ENCODE data around the gene SCD. TPM values are rescaled to one million over a fixed set of nuclear protein-coding genes. Genes with fewer than 3 reads are reported as not detected.

SCD gene
- total RNA-seq, 1 donor from 2014 or later, result 24.9 TPM

DNA sequence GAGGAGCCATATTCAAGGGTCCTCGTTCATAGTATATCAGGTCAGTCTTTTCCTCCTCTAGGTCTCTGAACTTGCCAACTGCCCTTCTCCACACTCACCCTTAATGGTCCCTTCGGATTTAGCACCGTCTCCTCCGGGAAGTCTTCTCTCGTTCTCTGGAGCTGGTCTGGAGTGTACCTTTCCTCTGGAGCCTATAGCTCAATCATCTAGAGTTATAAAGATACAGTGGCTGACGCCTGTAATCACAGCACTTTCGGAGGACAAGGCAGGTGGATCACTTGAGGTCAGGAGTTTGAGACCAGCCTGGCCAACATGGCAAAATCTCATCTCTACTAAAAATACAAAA lies 4.4 kb upstream of the SCD start:
- ChIA-PET CTCF (interaction anchor here (0.9 to 2.0 kb wide), 3 partner anchors 90 to 176 kb away, joined by 4 to 9 read pairs (median 5); no protein-coding TSS in a partner anchor), POLR2A (interaction anchor here (0.6 to 0.7 kb wide), 2 partner anchors 81 to 157 kb away, joined by 3 to 13 read pairs; no protein-coding TSS in a partner anchor)
- Mint-ChIP-seq H3K4me1 (peaks cover 39% of the 10 kb centered on the region), H3K4me3 (no peak overlapping the region), H3K27me3 (no peaks in the 10 kb centered on the region), H3K36me3 (ENCODE audit: low read depth) (peaks cover 2% of the 10 kb centered on the region), H3K27ac (peak overlapping the region; percentile 30), H3K9me3 (no peaks in the 10 kb centered on the region)
- ATAC-seq (ENCODE audit: low read depth), result no peak
- TF ChIP-seq, protein P1, sequence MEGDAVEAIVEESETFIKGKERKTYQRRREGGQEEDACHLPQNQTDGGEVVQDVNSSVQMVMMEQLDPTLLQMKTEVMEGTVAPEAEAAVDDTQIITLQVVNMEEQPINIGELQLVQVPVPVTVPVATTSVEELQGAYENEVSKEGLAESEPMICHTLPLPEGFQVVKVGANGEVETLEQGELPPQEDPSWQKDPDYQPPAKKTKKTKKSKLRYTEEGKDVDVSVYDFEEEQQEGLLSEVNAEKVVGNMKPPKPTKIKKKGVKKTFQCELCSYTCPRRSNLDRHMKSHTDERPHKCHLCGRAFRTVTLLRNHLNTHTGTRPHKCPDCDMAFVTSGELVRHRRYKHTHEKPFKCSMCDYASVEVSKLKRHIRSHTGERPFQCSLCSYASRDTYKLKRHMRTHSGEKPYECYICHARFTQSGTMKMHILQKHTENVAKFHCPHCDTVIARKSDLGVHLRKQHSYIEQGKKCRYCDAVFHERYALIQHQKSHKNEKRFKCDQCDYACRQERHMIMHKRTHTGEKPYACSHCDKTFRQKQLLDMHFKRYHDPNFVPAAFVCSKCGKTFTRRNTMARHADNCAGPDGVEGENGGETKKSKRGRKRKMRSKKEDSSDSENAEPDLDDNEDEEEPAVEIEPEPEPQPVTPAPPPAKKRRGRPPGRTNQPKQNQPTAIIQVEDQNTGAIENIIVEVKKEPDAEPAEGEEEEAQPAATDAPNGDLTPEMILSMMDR (IDR thresholded peaks at IDR 0.05), result no peak
- DNase-seq, result no peak
- intact Hi-C loops (cut with micrococcal nuclease), result loop anchor here (1.0 kb wide), 1 partner anchor 91 kb away; no protein-coding TSS in a partner anchor

DNA sequence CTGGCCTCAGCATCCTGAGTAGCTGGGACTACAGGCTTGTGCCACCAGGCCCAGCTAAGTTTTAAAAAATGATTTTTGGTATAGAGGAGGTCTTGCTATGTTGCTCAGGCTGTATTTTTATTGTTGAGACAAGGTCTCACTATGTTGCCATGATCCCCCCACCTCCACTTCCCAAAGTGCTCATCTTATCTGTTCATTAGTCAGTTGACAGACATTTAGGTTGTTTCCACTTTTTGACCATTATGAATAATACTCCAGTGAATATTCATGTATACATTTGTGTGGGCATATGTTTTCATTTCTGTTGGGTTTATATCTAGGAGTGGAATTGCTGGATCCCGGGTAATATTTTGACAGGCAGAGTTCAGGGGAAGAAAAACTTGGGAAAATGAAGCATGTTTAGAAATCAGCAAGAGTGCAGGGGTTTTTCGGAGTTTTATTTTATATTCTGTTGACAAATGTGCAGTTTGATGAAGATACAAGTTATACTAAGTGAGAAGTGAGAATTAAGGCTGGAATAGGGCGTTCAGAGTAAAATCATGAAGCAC lies 2.7 kb upstream of the SCD start:
- ChIA-PET POLR2A (interaction anchor here (0.7 to 1.8 kb wide), 2 partner anchors 69 to 88 kb away, joined by 4 to 8 read pairs; no protein-coding TSS in a partner anchor), CTCF (interaction anchor here (0.8 to 1.7 kb wide), 2 partner anchors 9 to 89 kb away, joined by 3 to 7 read pairs; no protein-coding TSS in a partner anchor)
- TF ChIP-seq, protein P1 (IDR thresholded peaks at IDR 0.05), result no peak
- Mint-ChIP-seq H3K27ac (no peak overlapping the region), H3K36me3 (ENCODE audit: low read depth) (peaks cover 11% of the 10 kb centered on the region), H3K4me1 (peaks cover 33% of the 10 kb centered on the region), H3K4me3 (no peak overlapping the region), H3K9me3 (no peaks in the 10 kb centered on the region), H3K27me3 (peaks cover 3% of the 10 kb centered on the region)
- intact Hi-C loops (cut with micrococcal nuclease), result no loop called here
- no peak for DNase-seq
- no peak for ATAC-seq (ENCODE audit: low read depth)

DNA sequence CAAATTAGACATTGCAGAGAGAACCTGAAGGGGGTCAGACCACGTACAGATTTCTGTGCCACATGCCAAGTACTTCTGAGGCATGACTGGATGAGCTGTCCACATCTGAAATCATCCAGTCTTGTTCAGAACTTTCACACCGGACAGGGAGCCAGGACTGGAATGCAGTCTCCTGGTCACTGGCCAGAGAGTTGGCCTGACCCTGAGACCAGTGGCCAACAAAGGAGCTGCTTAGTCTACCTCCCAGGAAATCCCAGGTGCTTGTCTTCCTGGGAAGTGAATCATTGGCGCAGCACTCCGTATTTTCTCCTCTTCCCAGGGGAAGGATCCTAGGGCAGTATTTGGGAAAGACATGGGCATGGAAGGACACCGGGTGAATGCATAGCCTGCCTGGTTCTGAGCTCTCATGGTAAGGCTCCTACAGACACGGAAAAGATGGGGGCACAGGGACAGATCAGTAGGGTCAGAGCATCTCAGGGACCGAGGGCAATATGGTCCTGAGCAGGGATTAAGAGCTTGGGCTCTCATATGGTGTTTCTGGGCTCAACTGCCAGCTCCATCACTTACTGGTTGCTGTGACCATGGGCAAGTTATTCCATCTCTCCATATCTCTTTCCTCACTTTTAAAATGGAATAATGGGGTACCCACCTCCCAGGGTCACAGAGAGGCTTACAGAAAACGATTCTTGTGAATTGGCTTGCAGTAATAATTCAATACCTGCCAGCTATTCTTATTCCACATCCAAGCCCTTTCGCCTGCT lies 1.3 kb upstream of the SCD start:
- peak overlapping the region; percentile 89 for H3K4me3 Mint-ChIP-seq
- no peak for ATAC-seq (ENCODE audit: low read depth)
- H3K36me3 Mint-ChIP-seq (ENCODE audit: low read depth), result peaks cover 21% of the 10 kb centered on the region
- peaks cover 3% of the 10 kb centered on the region for H3K27me3 Mint-ChIP-seq
- TF ChIP-seq, protein P1 (IDR thresholded peaks at IDR 0.05), result no peak
- ChIA-PET CTCF (interaction anchor here (1.9 kb wide), 1 partner anchor 87 kb away, joined by 7 read pairs; no protein-coding TSS in a partner anchor), POLR2A (interaction anchor here (0.9 to 3.4 kb wide), 7 partner anchors 19 to 173 kb away, joined by 3 to 22 read pairs (median 8); partner anchors contain the start of gene BLOC1S2)
- no peaks in the 10 kb centered on the region for H3K9me3 Mint-ChIP-seq
- H3K27ac Mint-ChIP-seq, result peak overlapping the region; percentile 61
- peaks cover 22% of the 10 kb centered on the region for H3K4me1 Mint-ChIP-seq
- no peak for DNase-seq
- intact Hi-C loops (cut with micrococcal nuclease), result loop anchor here (2.0 kb wide), 2 partner anchors 59 to 135 kb away; partner anchors contain the start of gene BLOC1S2

DNA sequence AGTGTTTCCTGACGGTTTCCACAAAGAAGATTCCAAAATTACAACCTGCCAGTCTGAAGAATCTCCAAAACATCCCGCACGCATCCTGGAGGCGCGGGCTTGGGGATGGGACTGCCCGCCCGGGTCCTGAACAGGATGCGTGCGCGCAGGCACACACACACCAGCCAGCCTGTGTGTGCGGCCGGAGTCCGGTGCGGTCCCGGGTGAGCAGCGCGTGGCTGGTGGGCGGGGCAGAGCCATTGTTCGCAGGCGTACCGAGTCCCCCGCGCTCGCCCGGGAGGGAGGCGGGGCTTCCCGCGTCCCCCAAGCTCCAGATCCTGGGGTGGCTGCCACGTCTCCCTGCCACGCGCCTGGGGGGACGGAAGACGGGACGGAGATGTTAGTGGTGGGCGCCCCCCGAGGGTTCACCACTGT lies 675 bp upstream of the SCD start:
- Mint-ChIP-seq H3K27ac (peak overlapping the region; percentile 61), H3K9me3 (no peaks in the 10 kb centered on the region), H3K4me3 (peak overlapping the region; percentile 89), H3K36me3 (ENCODE audit: low read depth) (peaks cover 26% of the 10 kb centered on the region), H3K27me3 (peaks cover 3% of the 10 kb centered on the region), H3K4me1 (peaks cover 22% of the 10 kb centered on the region)
- POLR2A ChIA-PET, result interaction anchor here (0.6 to 3.4 kb wide), 12 partner anchors 14 to 1348 kb away, joined by 3 to 22 read pairs (median 6); partner anchors contain the start of genes BLOC1S2, DNMBP, HIF1AN and PKD2L1
- CTCF ChIA-PET, result interaction anchor here (1.9 kb wide), 1 partner anchor 87 kb away, joined by 7 read pairs; no protein-coding TSS in a partner anchor
- TF ChIP-seq, protein P1 (IDR thresholded peaks at IDR 0.05), result no peak
- intact Hi-C loops (cut with micrococcal nuclease), result loop anchor here (2.0 kb wide), 2 partner anchors 60 to 134 kb away; partner anchors contain the start of gene BLOC1S2
- DNase-seq, result peak; percentile 67
- ATAC-seq (ENCODE audit: low read depth), result peak; percentile 66
